Activated naive CD4-positive, alpha-beta T cell treated with anti-CD3 and anti-CD28 coated beads for 36 hours (primary cell): ENCODE data around the gene WNK2. TPM values are rescaled to one million over a fixed set of nuclear protein-coding genes. Genes with fewer than 3 reads are reported as not detected.

ENCODE experiments used
- CTCF ChIA-PET: fragments of 350-600 bp; sonication (Branson Sonifier 250); formaldehyde crosslinking; loops from one replicate; lab custom pipeline; 2021; ENCODE audit warnings: antibody characterized with exemption; lab: Charles Lee
- DNase-seq: peaks from one replicate; pipeline ENCODE4 v3.0.0-alpha.2; 2020
- H3K27ac Mint-ChIP-seq: one replicate; pipeline ENCODE4 v1.8.0; 2021; ENCODE audit warnings: mild to moderate bottlenecking, mixed read lengths
- H3K27me3 Mint-ChIP-seq: one replicate; pipeline ENCODE4 v1.8.0; 2021; ENCODE audit warnings: low read depth, mixed read lengths
- H3K36me3 Mint-ChIP-seq: one replicate; pipeline ENCODE4 v1.8.0; 2021; ENCODE audit warnings: low read depth, mixed read lengths
- H3K4me1 Mint-ChIP-seq: one replicate; pipeline ENCODE4 v1.8.0; 2021; ENCODE audit warnings: low read depth, mixed read lengths
- H3K4me3 Mint-ChIP-seq: one replicate; pipeline ENCODE4 v1.8.0; 2021; ENCODE audit warnings: mild to moderate bottlenecking, moderate library complexity, mixed read lengths
- H3K9me3 Mint-ChIP-seq: one replicate; pipeline ENCODE4 v1.8.0; 2021; ENCODE audit warnings: mixed read lengths
- intact Hi-C: fragments of 100-400 bp; cut with micrococcal nuclease; formaldehyde crosslinking; loops from one replicate; pipeline ENCODE4 v1.15.1; 2023
- total RNA-seq, 2 experiments: library from RNA; stranded (reverse); gene quantifications; one replicate each; pipeline ENCODE4 v1.2.3, GENCODE V29; 2021

WNK2 gene
- total RNA-seq, 2 experiments from 2014 or later, result 5.2 to 5.8 TPM

GRCh38 chr9:93298498-93299417 lies 114.8 kb downstream of the WNK2 start:
- no peaks in the 10 kb centered on the region for H3K9me3 Mint-ChIP-seq
- H3K4me3 Mint-ChIP-seq, result no peak overlapping the region
- H3K36me3 Mint-ChIP-seq, result no peaks in the 10 kb centered on the region
- H3K4me1 Mint-ChIP-seq, result peaks cover 19% of the 10 kb centered on the region
- no peak for DNase-seq
- CTCF ChIA-PET, result interaction anchor here (1.2 kb wide), 1 partner anchor 190 kb away, joined by 3 read pairs; no protein-coding TSS in a partner anchor
- H3K27me3 Mint-ChIP-seq, result no peaks in the 10 kb centered on the region
- H3K27ac Mint-ChIP-seq, result no peak overlapping the region
- intact Hi-C loops, result loop anchor here (10.0 kb wide), 1 partner anchor 266 kb away; no protein-coding TSS in a partner anchor

- no peak overlapping the region for H3K4me3 Mint-ChIP-seq
- no peaks in the 10 kb centered on the region for H3K9me3 Mint-ChIP-seq
- no peak for DNase-seq
- CTCF ChIA-PET, result interaction anchor here (1.2 kb wide), 1 partner anchor 191 kb away, joined by 3 read pairs; no protein-coding TSS in a partner anchor
- H3K4me1 Mint-ChIP-seq, result peaks cover 15% of the 10 kb centered on the region
- H3K27me3 Mint-ChIP-seq, result no peaks in the 10 kb centered on the region
- no peaks in the 10 kb centered on the region for H3K36me3 Mint-ChIP-seq
- intact Hi-C loops, result loop anchor here (10.0 kb wide), 1 partner anchor 265 kb away; no protein-coding TSS in a partner anchor
- H3K27ac Mint-ChIP-seq, result no peak overlapping the region
Measured at GRCh38 chr9:93299418-93300174, 115.7 kb downstream of the WNK2 start.

- no peaks in the 10 kb centered on the region for H3K27me3 Mint-ChIP-seq
- intact Hi-C loops, result no loop called here
- no peak for DNase-seq
Measured at GRCh38 chr9:93300175-93300572, 116.2 kb downstream of the WNK2 start.

GRCh38 chr9:93300585-93301081 lies 116.7 kb downstream of the WNK2 start:
- Mint-ChIP-seq H3K9me3 (no peaks in the 10 kb centered on the region), H3K4me3 (no peak overlapping the region), H3K36me3 (no peaks in the 10 kb centered on the region), H3K27me3 (no peaks in the 10 kb centered on the region), H3K27ac (no peak overlapping the region), H3K4me1 (peaks cover 7% of the 10 kb centered on the region)
- CTCF ChIA-PET, result interaction anchor here (0.7 kb wide), 1 partner anchor 172 kb away, joined by 3 read pairs; no protein-coding TSS in a partner anchor
- no peak for DNase-seq
- intact Hi-C loops, result no loop called here

More at GRCh38 chr9:93300175-93300572, 116.2 kb downstream of the WNK2 start:
- H3K4me3 Mint-ChIP-seq, result no peak overlapping the region
- no peaks in the 10 kb centered on the region for H3K9me3 Mint-ChIP-seq
- CTCF ChIA-PET, result no interaction called here
- H3K4me1 Mint-ChIP-seq, result peaks cover 11% of the 10 kb centered on the region
- no peaks in the 10 kb centered on the region for H3K36me3 Mint-ChIP-seq
- no peak overlapping the region for H3K27ac Mint-ChIP-seq

- Mint-ChIP-seq H3K27ac (no peak overlapping the region), H3K36me3 (no peaks in the 10 kb centered on the region), H3K4me3 (no peak overlapping the region), H3K9me3 (no peaks in the 10 kb centered on the region), H3K4me1 (peaks cover 6% of the 10 kb centered on the region), H3K27me3 (no peaks in the 10 kb centered on the region)
- intact Hi-C loops, result no loop called here
- CTCF ChIA-PET, result interaction anchor here (0.7 to 1.8 kb wide), 3 partner anchors 141 to 194 kb away, joined by 3 to 7 read pairs (median 6); no protein-coding TSS in a partner anchor
- DNase-seq, result no peak
Measured at GRCh38 chr9:93301291-93301811, 117.4 kb downstream of the WNK2 start.

GRCh38 chr9:93301911-93302541 lies 118.1 kb downstream of the WNK2 start:
- no peak overlapping the region for H3K4me3 Mint-ChIP-seq
- H3K36me3 Mint-ChIP-seq, result no peaks in the 10 kb centered on the region
- H3K9me3 Mint-ChIP-seq, result no peaks in the 10 kb centered on the region
- DNase-seq, result no peak
- H3K4me1 Mint-ChIP-seq, result peaks cover 6% of the 10 kb centered on the region
- no peak overlapping the region for H3K27ac Mint-ChIP-seq
- H3K27me3 Mint-ChIP-seq, result no peaks in the 10 kb centered on the region
- CTCF ChIA-PET, result interaction anchor here (0.8 to 1.8 kb wide), 8 partner anchors 22 to 195 kb away, joined by 3 to 7 read pairs (median 4); no protein-coding TSS in a partner anchor
- intact Hi-C loops, result loop anchor here (1.0 kb wide), 2 partner anchors 142 to 193 kb away; no protein-coding TSS in a partner anchor

GRCh38 chr9:93302586-93303257 lies 118.8 kb downstream of the WNK2 start:
- Mint-ChIP-seq H3K4me3 (no peak overlapping the region), H3K4me1 (no peaks in the 10 kb centered on the region), H3K9me3 (no peaks in the 10 kb centered on the region), H3K36me3 (no peaks in the 10 kb centered on the region), H3K27ac (no peak overlapping the region), H3K27me3 (no peaks in the 10 kb centered on the region)
- intact Hi-C loops, result loop anchor here (1.0 kb wide), 2 partner anchors 142 to 193 kb away; no protein-coding TSS in a partner anchor
- peak; percentile 73 for DNase-seq
- CTCF ChIA-PET, result interaction anchor here (0.8 to 1.8 kb wide), 11 partner anchors 23 to 346 kb away, joined by 3 to 9 read pairs (median 4); no protein-coding TSS in a partner anchor

- intact Hi-C loops, result no loop called here
- no peak overlapping the region for H3K4me3 Mint-ChIP-seq
- H3K9me3 Mint-ChIP-seq, result no peaks in the 10 kb centered on the region
- no peak overlapping the region for H3K27ac Mint-ChIP-seq
- CTCF ChIA-PET, result interaction anchor here (0.8 to 1.8 kb wide), 9 partner anchors 34 to 347 kb away, joined by 3 to 9 read pairs (median 4); no protein-coding TSS in a partner anchor
- H3K36me3 Mint-ChIP-seq, result no peaks in the 10 kb centered on the region
- DNase-seq, result no peak
- H3K4me1 Mint-ChIP-seq, result no peaks in the 10 kb centered on the region
- no peaks in the 10 kb centered on the region for H3K27me3 Mint-ChIP-seq
Measured at GRCh38 chr9:93303258-93303771, 119.4 kb downstream of the WNK2 start.

GRCh38 chr9:93303806-93304573 lies 120.1 kb downstream of the WNK2 start:
- Mint-ChIP-seq H3K27ac (no peak overlapping the region), H3K36me3 (no peaks in the 10 kb centered on the region), H3K4me1 (no peaks in the 10 kb centered on the region), H3K9me3 (no peaks in the 10 kb centered on the region), H3K4me3 (no peak overlapping the region), H3K27me3 (no peaks in the 10 kb centered on the region)
- DNase-seq, result no peak
- intact Hi-C loops, result loop anchor here (2.0 kb wide), 1 partner anchor 347 kb away; no protein-coding TSS in a partner anchor
- CTCF ChIA-PET, result interaction anchor here (1.0 to 1.6 kb wide), 2 partner anchors 143 to 347 kb away, joined by 4 to 6 read pairs; no protein-coding TSS in a partner anchor
